GM21576 (cell line): Measurements from ENCODE around the gene SPACA6.
A peak's percentile ranks its signal among the peaks of the same experiment; 100 is the strongest.

Experiments used
- ATAC-seq: cut with Tn5 transposase; IDR thresholded peaks from one replicate; pipeline ENCODE4 v1.9.1; 2021; ENCODE audit warnings: mild to moderate bottlenecking, moderate library complexity; ENCODE audit not compliant: unreplicated experiment

Gene SPACA6

GRCh38 chr19:51703575-51704515, 10.7 kb downstream of the SPACA6 start:
- peak; percentile 83 for ATAC-seq

- no peak for ATAC-seq
Measured at GRCh38 chr19:51704626-51705025, 11.5 kb downstream of the SPACA6 start.

GRCh38 chr19:51706296-51706695, 13.2 kb downstream of the SPACA6 start:
- no peak for ATAC-seq

- ATAC-seq, result no peak
Measured at GRCh38 chr19:51706885-51707284, 13.8 kb downstream of the SPACA6 start.

- no peak for ATAC-seq
Measured at GRCh38 chr19:51708811-51709210, 15.7 kb downstream of the SPACA6 start.

- no peak for ATAC-seq
Measured at GRCh38 chr19:51709575-51709974, 16.4 kb downstream of the SPACA6 start.

GRCh38 chr19:51710163-51710562, 17.0 kb downstream of the SPACA6 start:
- ATAC-seq, result no peak

- no peak for ATAC-seq
Measured at GRCh38 chr19:51711702-51712101, 18.6 kb downstream of the SPACA6 start.

- no peak for ATAC-seq
Measured at GRCh38 chr19:51712461-51713081, 19.4 kb downstream of the SPACA6 start.

- ATAC-seq, result no peak
Measured at GRCh38 chr19:51713319-51714285, 20.5 kb downstream of the SPACA6 start.

- ATAC-seq, result no peak
Measured at GRCh38 chr19:51714848-51715247, 21.7 kb downstream of the SPACA6 start.

- no peak for ATAC-seq
Measured at GRCh38 chr19:51715850-51716249, 22.7 kb downstream of the SPACA6 start.

- no peak for ATAC-seq
Measured at GRCh38 chr19:51716925-51717324, 23.8 kb downstream of the SPACA6 start.

GRCh38 chr19:51719251-51719988, 26.3 kb downstream of the SPACA6 start:
- ATAC-seq, result no peak

- no peak for ATAC-seq
Measured at GRCh38 chr19:51721905-51722304, 28.8 kb downstream of the SPACA6 start.

- ATAC-seq, result no peak
Measured at GRCh38 chr19:51722492-51722891, 29.4 kb downstream of the SPACA6 start.

- ATAC-seq, result no peak
Measured at GRCh38 chr19:51724543-51724942, 31.4 kb downstream of the SPACA6 start.

- ATAC-seq, result no peak
Measured at GRCh38 chr19:51726049-51726448, 32.9 kb downstream of the SPACA6 start.

- no peak for ATAC-seq
Measured at GRCh38 chr19:51727349-51727880, 34.3 kb downstream of the SPACA6 start.

- ATAC-seq, result no peak
Measured at GRCh38 chr19:51729781-51730180, 36.7 kb downstream of the SPACA6 start.
